GM12878 (cell line): ENCODE measurements around the gene PTPRF.

Experiments
- ATF2 ChIP-seq: IDR thresholded peaks from 2 replicates; pipeline ENCODE4 v1.6.1; 2012; ENCODE audit warnings: low read length, inconsistent platforms
- ATF7 ChIP-seq: fragments of 450-650 bp; IDR thresholded peaks from 2 replicates; pipeline ENCODE4 v1.6.1; 2016; ENCODE audit warnings: low read depth, mild to moderate bottlenecking
- EP300 ChIP-seq, 2 experiments: fragments of 150-350 bp in 1 of 2; IDR thresholded peaks; 2 replicates each; pipeline ENCODE4 v1.6.1; 2011 to 2012; ENCODE audit warnings: low read depth in 2 of 2, low read length in 2 of 2, borderline replicate concordance in 1 of 2, improper control_type of control experiment in 1 of 2, inconsistent platforms in 1 of 2; ENCODE audit not compliant: control insufficient read depth in 1 of 2
- FOXK2 ChIP-seq: fragments of 450-650 bp; IDR thresholded peaks from 2 replicates; pipeline ENCODE4 v1.6.1; 2017; ENCODE audit warnings: mild to moderate bottlenecking, moderate library complexity
- HCFC1 ChIP-seq: fragments of 150-350 bp; IDR thresholded peaks from 2 replicates; pipeline ENCODE4 v1.6.1; 2014; ENCODE audit warnings: low read length
- MLLT1 ChIP-seq: fragments of 450-650 bp; IDR thresholded peaks from 2 replicates; pipeline ENCODE4 v1.6.1; 2016; ENCODE audit warnings: mild to moderate bottlenecking
- MYC ChIP-seq: IDR thresholded peaks from 2 replicates; pipeline ENCODE4 v1.6.1; 2011; ENCODE audit warnings: mild to moderate bottlenecking, low read length, moderate library complexity, inconsistent platforms; ENCODE audit not compliant: insufficient read depth, insufficient replicate concordance, insufficient read length, severe bottlenecking
- POLR2A ChIP-seq: IDR thresholded peaks from 2 replicates; pipeline ENCODE4 v1.6.1; 2011; ENCODE audit warnings: low read depth, mild to moderate bottlenecking, low read length
- POLR2AphosphoS2 ChIP-seq: IDR thresholded peaks from 2 replicates; pipeline ENCODE4 v1.6.1; 2011; ENCODE audit warnings: low read depth, mild to moderate bottlenecking, low read length, improper control_type of control experiment, moderate library complexity
- POLR2AphosphoS5 ChIP-seq: IDR thresholded peaks from 2 replicates; pipeline ENCODE4 v1.6.1; 2011; ENCODE audit warnings: mild to moderate bottlenecking, low read length, inconsistent platforms
- REST ChIP-seq: IDR thresholded peaks from 2 replicates; pipeline ENCODE4 v1.6.1; 2012; ENCODE audit warnings: mild to moderate bottlenecking, low read depth, low read length
- SPI1 ChIP-seq: IDR thresholded peaks from 2 replicates; pipeline ENCODE4 v1.6.1; 2011; ENCODE audit warnings: low read depth, mild to moderate bottlenecking, low read length, moderate library complexity, borderline replicate concordance; ENCODE audit not compliant: insufficient read depth
- TARDBP ChIP-seq: IDR thresholded peaks from 2 replicates; pipeline ENCODE4 v1.6.1; 2016; ENCODE audit warnings: borderline replicate concordance
- TF ChIP-seq, protein P1 (sequence below), 3 experiments: IDR thresholded peaks in 2 of 3; conservative IDR thresholded peaks in 1 of 3; 2 replicates each; pipeline ENCODE4 v1.5.1; 2011; ENCODE audit warnings: low read depth in 3 of 3, low read length in 3 of 3, mild to moderate bottlenecking in 3 of 3, control low read depth in 2 of 3, moderate library complexity in 2 of 3, inconsistent platforms in 1 of 3, mixed read lengths in 1 of 3; ENCODE audit not compliant: control insufficient read depth in 2 of 3, insufficient read depth in 1 of 3; ENCODE audit errors: extremely low read depth in 1 of 3

- TF ChIP-seq, protein P1, sequence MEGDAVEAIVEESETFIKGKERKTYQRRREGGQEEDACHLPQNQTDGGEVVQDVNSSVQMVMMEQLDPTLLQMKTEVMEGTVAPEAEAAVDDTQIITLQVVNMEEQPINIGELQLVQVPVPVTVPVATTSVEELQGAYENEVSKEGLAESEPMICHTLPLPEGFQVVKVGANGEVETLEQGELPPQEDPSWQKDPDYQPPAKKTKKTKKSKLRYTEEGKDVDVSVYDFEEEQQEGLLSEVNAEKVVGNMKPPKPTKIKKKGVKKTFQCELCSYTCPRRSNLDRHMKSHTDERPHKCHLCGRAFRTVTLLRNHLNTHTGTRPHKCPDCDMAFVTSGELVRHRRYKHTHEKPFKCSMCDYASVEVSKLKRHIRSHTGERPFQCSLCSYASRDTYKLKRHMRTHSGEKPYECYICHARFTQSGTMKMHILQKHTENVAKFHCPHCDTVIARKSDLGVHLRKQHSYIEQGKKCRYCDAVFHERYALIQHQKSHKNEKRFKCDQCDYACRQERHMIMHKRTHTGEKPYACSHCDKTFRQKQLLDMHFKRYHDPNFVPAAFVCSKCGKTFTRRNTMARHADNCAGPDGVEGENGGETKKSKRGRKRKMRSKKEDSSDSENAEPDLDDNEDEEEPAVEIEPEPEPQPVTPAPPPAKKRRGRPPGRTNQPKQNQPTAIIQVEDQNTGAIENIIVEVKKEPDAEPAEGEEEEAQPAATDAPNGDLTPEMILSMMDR (IDR thresholded peaks at IDR 0.05 in 2 of 3, conservative IDR thresholded peaks at IDR 0.05 in 1 of 3; ENCODE audit: control insufficient read depth in 2 of 3, extremely low read depth in 1 of 3, insufficient read depth in 1 of 3, low read depth in 3 of 3, low read length in 3 of 3): no peak
- TF ChIP-seq MYC: no peak
- TF ChIP-seq REST: no peak
- TF ChIP-seq ATF2: no peak
- no peak for TF ChIP-seq ATF7
- TF ChIP-seq TARDBP: no peak
- TF ChIP-seq POLR2A: no peak
- no peak for TF ChIP-seq HCFC1
- no peak for TF ChIP-seq POLR2AphosphoS2
- no peak for TF ChIP-seq POLR2AphosphoS5
- TF ChIP-seq FOXK2: no peak
- no peak for TF ChIP-seq SPI1
- TF ChIP-seq EP300 (IDR thresholded peaks at IDR 0.05; ENCODE audit: borderline replicate concordance in 1 of 2, control insufficient read depth in 1 of 2, low read depth in 2 of 2, low read length in 2 of 2): no peak
- no peak for TF ChIP-seq MLLT1
These were observed 27.1 kb upstream of the PTPRF start for GRCh38 chr1:43503534-43503933.
